Mesenchymal stem cell (in vitro differentiated cells and primary cell): Measurements from ENCODE around the gene EBP.
A peak's percentile ranks its signal among the peaks of the same experiment; 100 is the strongest.

Experiments used
- DNase-seq: peaks from one replicate; pipeline ENCODE4 v3.0.0-alpha.2; 2013
- H2AFZ ChIP-seq: one replicate; pipeline ENCODE4 v1.6.1; 2013; ENCODE audit warnings: low read depth, mild to moderate bottlenecking, control low read depth, inconsistent platforms, low read length, moderate library complexity
- H2AK5ac ChIP-seq: 2 replicates; pipeline ENCODE4 v1.6.1; 2013; ENCODE audit warnings: low read length, moderate library complexity, mild to moderate bottlenecking, inconsistent platforms; ENCODE audit not compliant: severe bottlenecking
- H2BK120ac ChIP-seq: one replicate; pipeline ENCODE4 v1.6.1; 2013; ENCODE audit warnings: low read depth, mild to moderate bottlenecking, inconsistent platforms, low read length, moderate library complexity
- H2BK12ac ChIP-seq, 2 experiments: one replicate each; pipeline ENCODE4 v1.6.1; 2013; ENCODE audit warnings: inconsistent platforms in 2 of 2, low read length in 2 of 2, mild to moderate bottlenecking in 2 of 2, moderate library complexity in 2 of 2, control low read depth in 1 of 2
- H2BK15ac ChIP-seq: one replicate; pipeline ENCODE4 v1.6.1; 2013; ENCODE audit warnings: mild to moderate bottlenecking, low read depth, inconsistent platforms; ENCODE audit not compliant: poor library complexity, severe bottlenecking
- H2BK5ac ChIP-seq: 2 replicates; pipeline ENCODE4 v1.6.1; 2013; ENCODE audit warnings: low read depth, mild to moderate bottlenecking, low read length, control low read depth, inconsistent platforms; ENCODE audit not compliant: poor library complexity, severe bottlenecking
- H3K14ac ChIP-seq, 2 experiments: one replicate each; pipeline ENCODE4 v1.6.1; 2013; ENCODE audit warnings: inconsistent platforms in 2 of 2, low read length in 2 of 2, control low read depth in 1 of 2, mild to moderate bottlenecking in 1 of 2, moderate library complexity in 1 of 2
- H3K18ac ChIP-seq, 2 experiments: one replicate each; pipeline ENCODE4 v1.6.1; 2013; ENCODE audit warnings: inconsistent platforms in 2 of 2, low read length in 2 of 2, control low read depth in 1 of 2, low read depth in 1 of 2, mild to moderate bottlenecking in 1 of 2
- H3K23ac ChIP-seq, 2 experiments: one replicate each; pipeline ENCODE4 v1.6.1; 2013; ENCODE audit warnings: inconsistent platforms in 2 of 2, low read length in 2 of 2, mild to moderate bottlenecking in 2 of 2, moderate library complexity in 2 of 2, control low read depth in 1 of 2
- H3K27ac ChIP-seq: 2 replicates; pipeline ENCODE4 v1.5.1; 2013; ENCODE audit warnings: mild to moderate bottlenecking, moderate library complexity, low read length, control low read depth, inconsistent platforms; ENCODE audit not compliant: poor library complexity, severe bottlenecking
- H3K27me3 ChIP-seq, 2 experiments: 2 replicates each; pipeline versions ENCODE4 v1.6.1 to v1.7.0; 2013; ENCODE audit warnings: low read length in 2 of 2, mild to moderate bottlenecking in 2 of 2, moderate library complexity in 2 of 2, control low read depth in 1 of 2, inconsistent platforms in 1 of 2; ENCODE audit not compliant: control insufficient read depth in 1 of 2, insufficient read depth in 1 of 2
- H3K36me3 ChIP-seq, 2 experiments: 2 replicates each; pipeline versions ENCODE4 v1.6.1 to v1.7.0; 2013; ENCODE audit warnings: low read length in 2 of 2, control low read depth in 1 of 2, inconsistent platforms in 1 of 2, low read depth in 1 of 2, mild to moderate bottlenecking in 1 of 2; ENCODE audit not compliant: insufficient read depth in 2 of 2, control insufficient read depth in 1 of 2
- H3K4ac ChIP-seq, 2 experiments: one replicate each; pipeline ENCODE4 v1.6.1; 2013; ENCODE audit warnings: inconsistent platforms in 2 of 2, low read length in 2 of 2, mild to moderate bottlenecking in 2 of 2, moderate library complexity in 2 of 2, control low read depth in 1 of 2, low read depth in 1 of 2
- H3K4me1 ChIP-seq: 2 replicates; pipeline ENCODE4 v1.6.1; 2013; ENCODE audit warnings: low read depth, low read length, control low read depth; ENCODE audit not compliant: control insufficient read depth, insufficient read depth
- H3K4me2 ChIP-seq: 2 replicates; pipeline ENCODE4 v1.6.1; 2013; ENCODE audit warnings: low read length, mild to moderate bottlenecking, inconsistent platforms; ENCODE audit not compliant: poor library complexity, severe bottlenecking
- H3K4me3 ChIP-seq, 2 experiments: 2 replicates each; pipeline versions ENCODE4 v1.5.1 to v1.7.0; 2013; ENCODE audit warnings: low read length in 2 of 2, mild to moderate bottlenecking in 2 of 2, control low read depth in 1 of 2, low read depth in 1 of 2; ENCODE audit not compliant: insufficient read depth in 1 of 2
- H3K79me1 ChIP-seq: replicated peaks from 2 replicates; pipeline ENCODE4 v1.6.1; 2013; ENCODE audit warnings: mild to moderate bottlenecking, control low read depth, low read length, inconsistent platforms; ENCODE audit not compliant: poor library complexity, severe bottlenecking
- H3K9ac ChIP-seq: 2 replicates; pipeline ENCODE4 v1.7.0; 2013; ENCODE audit warnings: mild to moderate bottlenecking, low read length, moderate library complexity
- H3K9me3 ChIP-seq: 2 replicates; pipeline ENCODE4 v1.7.0; 2013; ENCODE audit warnings: mild to moderate bottlenecking, low read length; ENCODE audit not compliant: control insufficient read depth
- H4K8ac ChIP-seq: one replicate; pipeline ENCODE4 v1.6.1; 2013; ENCODE audit warnings: inconsistent platforms, mild to moderate bottlenecking, low read length, moderate library complexity
- H4K91ac ChIP-seq: one replicate; pipeline ENCODE4 v1.6.1; 2013; ENCODE audit warnings: mild to moderate bottlenecking, low read length, inconsistent platforms
- WGBS: methylation state at CpG from one replicate; pipeline ENCODE4 v1.1.7; 2013; ENCODE audit warnings: mixed read lengths; 5-methylcytosine and 5-hydroxymethylcytosine counted together

Gene EBP

DNA sequence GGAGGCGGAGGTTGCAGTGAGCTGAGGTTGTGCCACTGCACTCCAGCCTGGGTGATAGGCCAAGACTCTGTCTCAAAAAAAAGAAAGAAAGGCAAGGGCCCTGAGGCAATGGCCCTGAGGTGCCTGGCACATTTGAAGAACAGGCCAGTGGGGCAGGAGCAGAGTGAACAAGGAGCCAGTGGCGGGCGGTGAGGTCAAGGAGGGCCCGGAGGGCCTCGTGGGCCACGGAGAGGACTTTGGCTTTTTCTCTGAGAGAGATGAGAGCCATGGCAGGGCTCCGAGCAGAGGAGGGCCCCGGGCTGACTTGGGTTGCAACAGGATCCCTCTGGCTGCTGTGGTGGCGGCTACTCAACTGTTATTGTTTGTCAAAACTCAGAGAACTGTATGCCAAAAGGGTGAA is 32.3 kb upstream of the EBP start:
- no peaks in the 10 kb centered on the region for H3K79me1 ChIP-seq

DNA sequence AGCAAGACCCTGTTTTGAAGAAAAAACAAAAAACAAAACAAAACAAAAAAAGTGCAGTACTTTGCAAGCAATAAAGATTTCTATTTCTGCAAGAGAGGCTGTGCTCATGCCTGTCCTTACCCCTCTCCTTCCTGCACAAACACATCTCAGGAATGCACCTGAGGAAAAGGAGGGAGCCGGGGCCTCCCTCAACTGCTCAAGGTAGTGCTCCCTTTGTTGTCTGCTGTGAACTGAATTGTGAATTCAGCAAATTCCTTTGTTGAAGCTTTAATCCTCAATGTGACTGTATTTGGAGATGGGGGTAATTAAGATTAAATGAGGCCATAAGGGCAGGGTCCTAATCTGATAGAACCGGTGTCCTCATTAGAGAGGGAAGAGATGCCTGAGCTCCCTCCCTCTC is 31.7 kb upstream of the EBP start:
- H3K27me3 ChIP-seq = no peaks in the 10 kb centered on the region
- H2BK120ac ChIP-seq = no peak overlapping the region
- H4K8ac ChIP-seq = no peak overlapping the region
- no peak overlapping the region for H2BK5ac ChIP-seq
- DNase-seq = no peak
- no peaks in the 10 kb centered on the region for H3K79me1 ChIP-seq
- H3K23ac ChIP-seq = no peak overlapping the region
- 50% methylated on average over 1 of the region's 2 CpGs for WGBS
- no peak overlapping the region for H3K18ac ChIP-seq
- H2AK5ac ChIP-seq = no peak overlapping the region
- no peak overlapping the region for H3K4me2 ChIP-seq
- peaks cover 0 to 15% of the 10 kb centered on the region in 2 experiments for H3K36me3 ChIP-seq
- H2BK12ac ChIP-seq = no peak overlapping the region
- H3K27ac ChIP-seq = no peak overlapping the region
- no peak overlapping the region for H2BK15ac ChIP-seq
- H3K9ac ChIP-seq = no peak overlapping the region
- no peak overlapping the region for H3K4me3 ChIP-seq
- no peak overlapping the region for H2AFZ ChIP-seq
- no peak overlapping the region for H4K91ac ChIP-seq
- peaks cover 3% of the 10 kb centered on the region for H3K9me3 ChIP-seq
- H3K4ac ChIP-seq = no peak overlapping the region
- H3K4me1 ChIP-seq = peaks cover 20% of the 10 kb centered on the region
- no peak overlapping the region for H3K14ac ChIP-seq

More for the DNA sequence above, 32.3 kb upstream of the EBP start:
- peaks cover 2 to 18% of the 10 kb centered on the region in 2 experiments for H3K36me3 ChIP-seq
- H3K27me3 ChIP-seq = no peaks in the 10 kb centered on the region
- no peak overlapping the region for H4K91ac ChIP-seq
- no peak overlapping the region for H3K23ac ChIP-seq
- 93% methylated on average over 3 of the region's 9 CpGs for WGBS
- no peak overlapping the region for H2BK15ac ChIP-seq
- H3K14ac ChIP-seq = no peak overlapping the region
- no peak overlapping the region for H2BK12ac ChIP-seq
- no peak overlapping the region for H3K4me3 ChIP-seq
- H2BK5ac ChIP-seq = no peak overlapping the region
- H2AK5ac ChIP-seq = no peak overlapping the region
- peak overlapping the region; percentile 22 for H3K4me2 ChIP-seq
- no peak overlapping the region for H3K18ac ChIP-seq
- H3K4ac ChIP-seq = no peak overlapping the region
- no peak overlapping the region for H3K27ac ChIP-seq
- no peak overlapping the region for H2BK120ac ChIP-seq
- H3K9me3 ChIP-seq = peaks cover 3% of the 10 kb centered on the region
- no peak overlapping the region for H2AFZ ChIP-seq
- H3K9ac ChIP-seq = no peak overlapping the region
- no peak overlapping the region for H4K8ac ChIP-seq
- H3K4me1 ChIP-seq = peaks cover 20% of the 10 kb centered on the region
- no peak for DNase-seq

DNA sequence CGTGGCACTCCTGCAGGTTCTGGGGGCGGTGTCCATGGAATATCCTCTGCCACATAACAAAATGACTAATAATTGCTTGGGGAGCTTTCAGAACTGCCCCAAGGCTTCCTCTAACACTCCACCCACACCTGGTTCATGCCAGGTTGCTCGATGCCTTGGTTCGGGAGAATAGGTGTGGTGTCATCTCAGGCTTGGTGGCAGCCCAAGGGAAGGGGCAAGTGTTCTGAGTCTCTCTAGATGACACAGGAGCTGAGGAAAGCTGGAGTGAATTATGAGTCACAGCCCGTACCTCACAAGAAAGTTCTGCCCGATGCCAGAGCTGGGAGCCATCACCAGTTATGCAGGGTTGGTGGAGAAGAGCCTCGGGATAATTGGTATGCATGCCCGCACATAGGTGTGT is 30.9 kb upstream of the EBP start:
- Histone ChIP-seq H3K36me3 (peaks cover 0 to 9% of the 10 kb centered on the region in 2 experiments), H3K27me3 (no peaks in the 10 kb centered on the region), H3K14ac (no peak overlapping the region), H3K4me3 (no peak overlapping the region), H2BK120ac (no peak overlapping the region), H3K18ac (no peak overlapping the region), H3K23ac (no peak overlapping the region), H2BK15ac (no peak overlapping the region), H3K4me1 (peaks cover 20% of the 10 kb centered on the region), H2AK5ac (no peak overlapping the region), H3K4me2 (no peak overlapping the region), H2AFZ (no peak overlapping the region), H3K27ac (no peak overlapping the region), H2BK12ac (no peak overlapping the region), H4K8ac (no peak overlapping the region), H3K4ac (no peak overlapping the region), H2BK5ac (no peak overlapping the region), H3K9ac (no peak overlapping the region), H3K79me1 (no peaks in the 10 kb centered on the region), H3K9me3 (peaks cover 3% of the 10 kb centered on the region), H4K91ac (no peak overlapping the region)
- 77% methylated on average over 6 of the region's 8 CpGs for WGBS
- no peak for DNase-seq

DNA sequence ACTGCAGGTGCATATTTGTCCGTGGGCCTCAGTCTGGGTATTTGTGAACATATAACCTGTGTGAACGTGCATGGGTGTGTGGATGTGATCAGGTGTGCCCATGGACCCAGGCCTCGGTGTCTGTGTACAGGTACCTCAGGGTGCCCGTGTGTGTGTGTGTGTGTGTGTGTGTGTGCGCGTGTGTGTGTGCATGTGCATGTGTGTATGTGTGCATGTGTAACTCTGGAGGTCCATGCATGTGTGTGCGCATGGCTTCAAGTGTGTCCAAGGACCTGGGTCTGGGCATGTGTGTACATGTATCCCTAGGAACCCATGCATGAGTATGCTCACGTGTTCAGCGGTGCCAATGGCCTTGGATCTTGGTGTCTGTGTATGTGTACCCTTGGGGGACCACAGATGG is 29.8 kb upstream of the EBP start:
- Histone ChIP-seq H3K4me1 (peaks cover 20% of the 10 kb centered on the region), H3K14ac (peak overlapping the region in 1 of 2 experiments; percentile 12), H3K36me3 (peaks cover 0 to 4% of the 10 kb centered on the region in 2 experiments), H4K8ac (no peak overlapping the region), H2BK15ac (no peak overlapping the region), H3K18ac (peak overlapping the region in 1 of 2 experiments; percentile 73), H3K79me1 (no peaks in the 10 kb centered on the region), H3K4ac (peak overlapping the region in 1 of 2 experiments; percentile 4), H2BK5ac (no peak overlapping the region), H2BK120ac (no peak overlapping the region), H2AFZ (no peak overlapping the region), H2BK12ac (peak overlapping the region; percentile 38 to 86), H3K4me2 (no peak overlapping the region), H3K4me3 (no peak overlapping the region), H3K27me3 (peaks cover 0 to 2% of the 10 kb centered on the region in 2 experiments), H3K9ac (no peak overlapping the region), H3K27ac (no peak overlapping the region), H3K9me3 (peaks cover 3% of the 10 kb centered on the region), H3K23ac (no peak overlapping the region), H2AK5ac (no peak overlapping the region), H4K91ac (peak overlapping the region; percentile 43)
- DNase-seq = no peak
- WGBS = 97% methylated on average over 9 of the region's 9 CpGs
